Astrocyte (in vitro differentiated cells and primary cell): Measurements from ENCODE around the gene LRRFIP1. TPM values are rescaled to one million over a fixed set of nuclear protein-coding genes. Genes with fewer than 3 reads are reported as not detected.

Experiments used
- DNase-seq: peaks from one replicate; pipeline ENCODE4 v3.0.0-alpha.2; 2010; ENCODE audit warnings: low read depth
- FAIRE-seq: peaks from 2 replicates; lab custom pipeline; 2011; peaks lifted over from hg19 to GRCh38; lab: Jason Lieb, UNC
- H2AFZ ChIP-seq: 2 replicates; pipeline ENCODE4 v1.6.0; 2012; ENCODE audit warnings: low read depth, low read length, inconsistent platforms
- H3K27ac ChIP-seq: 2 replicates; pipeline ENCODE4 v1.5.1; 2011; ENCODE audit warnings: low read depth, low read length, inconsistent platforms
- H3K27me3 ChIP-seq: 2 replicates; pipeline ENCODE4 v1.6.0; 2011; ENCODE audit warnings: low read length, inconsistent platforms; ENCODE audit not compliant: insufficient read depth
- H3K36me3 ChIP-seq: 2 replicates; pipeline ENCODE4 v1.5.1; 2011; ENCODE audit warnings: low read length, inconsistent platforms; ENCODE audit not compliant: insufficient read depth
- H3K4me1 ChIP-seq: 2 replicates; pipeline ENCODE4 v1.5.1; 2011; ENCODE audit warnings: low read length, inconsistent platforms; ENCODE audit not compliant: insufficient read depth
- H3K4me2 ChIP-seq: 2 replicates; pipeline ENCODE4 v1.6.0; 2012; ENCODE audit warnings: low read length, inconsistent platforms
- H3K4me3 ChIP-seq: 2 replicates; pipeline ENCODE4 v1.5.1; 2011; ENCODE audit warnings: low read depth, mild to moderate bottlenecking, low read length, inconsistent platforms; ENCODE audit not compliant: insufficient read depth
- H3K79me2 ChIP-seq: 2 replicates; pipeline ENCODE4 v1.6.0; 2012; ENCODE audit warnings: mild to moderate bottlenecking, low read length, inconsistent platforms; ENCODE audit not compliant: insufficient read depth
- H3K9ac ChIP-seq: 2 replicates; pipeline ENCODE4 v1.6.0; 2012; ENCODE audit warnings: mild to moderate bottlenecking, low read length, inconsistent platforms
- H3K9me3 ChIP-seq: 2 replicates; pipeline ENCODE4 v1.5.1; 2012; ENCODE audit warnings: low read depth, mild to moderate bottlenecking, low read length, inconsistent platforms; ENCODE audit not compliant: insufficient read depth
- H4K20me1 ChIP-seq: 2 replicates; pipeline ENCODE4 v1.6.0; 2012; ENCODE audit warnings: low read length, inconsistent platforms; ENCODE audit not compliant: insufficient read depth
- H3K27ac Mint-ChIP-seq: one replicate; pipeline ENCODE4 v1.8.0; 2021; ENCODE audit warnings: mild to moderate bottlenecking, mixed read lengths; ENCODE audit not compliant: unreplicated experiment
- H3K27me3 Mint-ChIP-seq: one replicate; pipeline ENCODE4 v1.8.0; 2021; ENCODE audit warnings: low read depth, mixed read lengths; ENCODE audit not compliant: unreplicated experiment
- H3K36me3 Mint-ChIP-seq: one replicate; pipeline ENCODE4 v1.8.0; 2021; ENCODE audit warnings: low read depth, mixed read lengths; ENCODE audit not compliant: unreplicated experiment
- H3K4me1 Mint-ChIP-seq: one replicate; pipeline ENCODE4 v1.8.0; 2021; ENCODE audit warnings: low read depth, mixed read lengths; ENCODE audit not compliant: unreplicated experiment
- H3K4me3 Mint-ChIP-seq: one replicate; pipeline ENCODE4 v1.8.0; 2021; ENCODE audit warnings: mild to moderate bottlenecking, moderate library complexity, mixed read lengths; ENCODE audit not compliant: unreplicated experiment
- H3K9me3 Mint-ChIP-seq: one replicate; pipeline ENCODE4 v1.8.0; 2021; ENCODE audit warnings: mild to moderate bottlenecking, mixed read lengths; ENCODE audit not compliant: unreplicated experiment
- EZH2 ChIP-seq: IDR thresholded peaks from 2 replicates; pipeline ENCODE4 v1.6.1; 2012; ENCODE audit warnings: mild to moderate bottlenecking, low read length, inconsistent platforms; ENCODE audit not compliant: insufficient read depth
- total RNA-seq: library from RNA; stranded (reverse); gene quantifications from 2 replicates; pipeline ENCODE4 v1.2.1, GENCODE V29; 2021
- TF ChIP-seq, protein P1 (sequence below): IDR thresholded peaks from 2 replicates; pipeline ENCODE4 v1.5.1; 2011; ENCODE audit warnings: low read depth, mild to moderate bottlenecking, inconsistent platforms, low read length, moderate library complexity; ENCODE audit not compliant: insufficient read depth

LRRFIP1 gene
- total RNA-seq, 1 donor from 2014 or later: 83.3 TPM

DNA sequence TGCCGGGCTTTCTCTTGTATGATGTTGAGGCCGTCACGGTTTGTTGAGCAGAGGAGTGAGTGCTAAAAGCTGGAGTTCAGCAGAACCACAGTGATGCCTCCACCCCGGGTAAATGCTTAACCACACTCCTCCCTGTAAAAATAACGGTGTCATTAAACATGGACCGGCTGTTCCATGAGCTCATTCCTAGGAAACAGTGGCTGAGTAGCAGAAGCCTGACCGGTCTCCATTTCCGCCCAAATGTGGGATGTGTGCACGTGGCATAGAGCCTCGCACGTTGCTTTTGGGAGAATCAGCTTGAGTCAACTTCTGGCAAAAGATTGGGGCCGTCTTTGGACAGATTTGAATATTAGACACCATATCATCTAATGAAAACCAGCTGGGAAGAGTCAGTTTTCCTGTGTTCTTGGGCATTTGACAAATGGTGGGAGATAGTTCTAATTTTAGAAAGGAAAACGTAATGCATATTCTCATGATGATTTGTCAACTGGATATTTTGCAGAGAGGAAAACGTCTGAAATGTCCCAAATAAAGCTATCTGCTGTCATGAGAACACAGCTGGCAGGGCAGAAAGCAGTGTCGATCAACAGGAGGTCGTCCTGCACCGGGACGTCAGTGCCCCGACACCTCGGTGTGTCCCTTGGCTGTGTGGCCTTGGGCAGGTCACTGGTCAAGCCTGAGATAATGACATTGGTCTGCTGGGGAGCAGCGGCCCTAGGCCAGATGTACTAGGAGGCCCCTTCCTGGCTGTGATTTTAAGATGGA, 42.4 kb downstream of the LRRFIP1 start:
- Histone ChIP-seq H3K4me1 (peaks cover 41% of the 10 kb centered on the region), H3K4me2 (peak overlapping the region; percentile 74), H3K79me2 (peaks cover 14% of the 10 kb centered on the region), H3K36me3 (no peaks in the 10 kb centered on the region), H3K9ac (peak overlapping the region; percentile 81), H3K4me3 (peak overlapping the region; percentile 26), H3K27ac (peak overlapping the region; percentile 93), H3K9me3 (no peaks in the 10 kb centered on the region), H3K27me3 (no peaks in the 10 kb centered on the region), H4K20me1 (no peaks in the 10 kb centered on the region), H2AFZ (peak overlapping the region; percentile 6)
- DNase-seq: peak; percentile 97
- Mint-ChIP-seq H3K4me3 (peak overlapping the region; percentile 6), H3K27me3 (peaks cover 2% of the 10 kb centered on the region), H3K9me3 (no peaks in the 10 kb centered on the region), H3K27ac (peak overlapping the region; percentile 38), H3K4me1 (peaks cover 29% of the 10 kb centered on the region), H3K36me3 (peaks cover 2% of the 10 kb centered on the region)
- FAIRE-seq: peak; percentile 73
- no peak for TF ChIP-seq EZH2
- TF ChIP-seq, protein P1, sequence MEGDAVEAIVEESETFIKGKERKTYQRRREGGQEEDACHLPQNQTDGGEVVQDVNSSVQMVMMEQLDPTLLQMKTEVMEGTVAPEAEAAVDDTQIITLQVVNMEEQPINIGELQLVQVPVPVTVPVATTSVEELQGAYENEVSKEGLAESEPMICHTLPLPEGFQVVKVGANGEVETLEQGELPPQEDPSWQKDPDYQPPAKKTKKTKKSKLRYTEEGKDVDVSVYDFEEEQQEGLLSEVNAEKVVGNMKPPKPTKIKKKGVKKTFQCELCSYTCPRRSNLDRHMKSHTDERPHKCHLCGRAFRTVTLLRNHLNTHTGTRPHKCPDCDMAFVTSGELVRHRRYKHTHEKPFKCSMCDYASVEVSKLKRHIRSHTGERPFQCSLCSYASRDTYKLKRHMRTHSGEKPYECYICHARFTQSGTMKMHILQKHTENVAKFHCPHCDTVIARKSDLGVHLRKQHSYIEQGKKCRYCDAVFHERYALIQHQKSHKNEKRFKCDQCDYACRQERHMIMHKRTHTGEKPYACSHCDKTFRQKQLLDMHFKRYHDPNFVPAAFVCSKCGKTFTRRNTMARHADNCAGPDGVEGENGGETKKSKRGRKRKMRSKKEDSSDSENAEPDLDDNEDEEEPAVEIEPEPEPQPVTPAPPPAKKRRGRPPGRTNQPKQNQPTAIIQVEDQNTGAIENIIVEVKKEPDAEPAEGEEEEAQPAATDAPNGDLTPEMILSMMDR: no peak

DNA sequence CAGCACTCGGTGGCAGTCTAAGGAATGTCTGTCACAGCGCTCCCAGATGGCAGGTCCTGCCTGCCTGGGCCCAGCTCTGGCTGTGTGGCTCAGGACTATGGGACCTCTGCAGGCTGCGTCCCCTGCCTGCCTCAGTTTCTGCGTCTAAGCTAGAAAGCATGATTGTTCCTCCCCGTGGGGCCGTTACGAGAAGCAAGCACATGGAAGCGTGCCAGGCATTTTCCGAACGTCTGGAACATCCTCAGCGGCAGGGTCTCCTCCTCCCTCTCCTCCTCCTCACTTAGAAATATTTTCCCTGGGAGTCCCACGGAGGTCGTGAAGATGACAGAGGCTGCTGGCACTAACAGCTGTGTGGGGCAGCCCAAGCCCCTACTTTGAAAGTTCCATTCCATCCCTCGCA, 43.3 kb downstream of the LRRFIP1 start:
- no peak overlapping the region for H2AFZ ChIP-seq
- H4K20me1 ChIP-seq: no peaks in the 10 kb centered on the region
- H3K27me3 Mint-ChIP-seq: peaks cover 2% of the 10 kb centered on the region
- TF ChIP-seq EZH2: no peak
- TF ChIP-seq, protein P1: no peak
- FAIRE-seq: no peak
- no peaks in the 10 kb centered on the region for H3K36me3 ChIP-seq
- H3K36me3 Mint-ChIP-seq: peaks cover 2% of the 10 kb centered on the region
- peaks cover 14% of the 10 kb centered on the region for H3K79me2 ChIP-seq
- H3K4me1 ChIP-seq: peaks cover 46% of the 10 kb centered on the region
- H3K27ac Mint-ChIP-seq: no peak overlapping the region
- H3K9me3 Mint-ChIP-seq: no peaks in the 10 kb centered on the region
- H3K9ac ChIP-seq: peak overlapping the region; percentile 81
- H3K4me3 Mint-ChIP-seq: no peak overlapping the region
- peak overlapping the region; percentile 93 for H3K27ac ChIP-seq
- no peaks in the 10 kb centered on the region for H3K9me3 ChIP-seq
- peak overlapping the region; percentile 26 for H3K4me3 ChIP-seq
- H3K4me1 Mint-ChIP-seq: peaks cover 36% of the 10 kb centered on the region
- peak overlapping the region; percentile 74 for H3K4me2 ChIP-seq
- no peak for DNase-seq
- H3K27me3 ChIP-seq: no peaks in the 10 kb centered on the region
